Measurements from ENCODE around the gene NCMAP.

NCMAP gene

GRCh38 chr1:24570265-24571125 is 14.6 kb downstream of the NCMAP start:
- DNase-seq (ENCODE audit: low spot score) = no peak

DNA sequence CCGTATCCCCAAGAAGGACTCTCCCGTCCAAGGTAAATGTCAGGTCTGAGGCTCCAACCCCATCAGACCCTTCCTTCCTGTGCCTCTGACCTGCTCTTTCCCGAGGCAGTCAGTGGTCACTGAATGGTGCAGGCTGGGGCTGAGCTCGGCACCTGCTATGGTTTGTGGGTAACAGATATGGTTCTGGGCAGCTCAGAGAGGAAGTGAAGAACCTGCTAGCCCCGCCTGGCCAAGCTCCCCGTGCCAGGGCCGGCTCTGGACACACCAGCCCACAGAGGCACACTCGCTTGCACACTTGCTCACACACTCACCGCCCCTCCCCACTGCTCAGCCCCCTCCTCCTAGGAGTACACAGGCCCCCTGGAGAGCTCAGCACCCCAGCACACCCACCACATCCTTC is 16.4 kb downstream of the NCMAP start:
- no peak for DNase-seq (ENCODE audit: low spot score)

DNA sequence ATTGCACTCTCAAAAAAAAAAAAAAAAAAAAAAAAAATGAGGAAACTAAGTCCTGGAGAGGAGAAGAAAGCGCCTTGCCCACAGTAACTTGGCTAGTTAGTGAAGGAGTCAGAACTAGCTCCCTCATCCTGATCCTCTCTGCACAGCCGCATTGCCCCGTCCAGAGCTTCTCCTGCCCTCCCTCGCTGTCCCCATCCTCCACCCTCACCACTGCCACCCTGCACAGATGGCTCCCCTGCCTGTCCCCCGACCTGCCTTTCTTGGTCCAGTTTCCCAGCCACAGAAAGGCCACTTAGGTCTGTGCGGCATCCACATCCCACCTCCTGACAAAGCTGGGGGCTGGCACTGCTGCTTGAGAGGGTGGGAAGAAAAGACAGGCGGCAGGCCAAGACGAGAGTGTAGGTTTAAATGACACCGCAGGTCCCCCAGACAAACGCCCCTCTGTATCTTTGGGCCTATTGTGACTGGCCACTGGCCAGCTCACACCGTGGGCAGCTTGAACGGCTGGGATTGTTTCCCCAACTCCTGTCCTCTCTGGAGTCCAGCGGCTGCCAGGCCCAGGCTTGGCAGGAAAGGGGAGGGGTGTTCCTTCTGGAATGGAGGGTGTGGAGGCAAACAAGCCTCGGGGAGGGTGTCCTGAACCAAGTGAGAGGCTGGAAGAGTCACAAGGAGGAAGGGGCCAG is 20.2 kb downstream of the NCMAP start:
- DNase-seq (ENCODE audit: low spot score) = no peak

GRCh38 chr1:24578846-24579245 is 23.0 kb downstream of the NCMAP start:
- no peak for DNase-seq (ENCODE audit: low spot score)

DNA sequence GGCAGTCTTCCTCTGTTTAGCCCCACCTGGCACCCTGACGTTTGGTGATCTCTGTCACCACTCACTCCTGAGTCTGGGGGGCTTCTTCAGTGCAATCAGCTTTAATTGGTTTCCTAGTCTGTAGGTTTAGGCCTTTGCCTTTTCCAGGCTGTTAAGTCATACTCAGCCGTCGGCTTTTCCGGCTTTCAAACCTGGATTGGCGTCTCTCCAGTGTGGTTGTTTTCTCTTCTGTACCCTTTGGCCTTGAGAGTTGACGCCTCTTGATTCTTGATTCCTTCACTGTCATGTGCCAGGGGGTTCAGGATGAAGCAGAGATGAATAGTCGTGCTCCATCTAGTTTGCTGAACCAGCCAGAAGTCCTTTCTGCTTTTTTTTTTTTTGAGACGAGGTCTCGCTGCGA is 24.9 kb downstream of the NCMAP start:
- DNase-seq (ENCODE audit: low spot score) = no peak

- DNase-seq (ENCODE audit: low spot score) = no peak
Observed at GRCh38 chr1:24584171-24584647, 28.3 kb downstream of the NCMAP start.

GRCh38 chr1:24586119-24586518 is 30.2 kb downstream of the NCMAP start:
- no peak for DNase-seq (ENCODE audit: low spot score)

DNA sequence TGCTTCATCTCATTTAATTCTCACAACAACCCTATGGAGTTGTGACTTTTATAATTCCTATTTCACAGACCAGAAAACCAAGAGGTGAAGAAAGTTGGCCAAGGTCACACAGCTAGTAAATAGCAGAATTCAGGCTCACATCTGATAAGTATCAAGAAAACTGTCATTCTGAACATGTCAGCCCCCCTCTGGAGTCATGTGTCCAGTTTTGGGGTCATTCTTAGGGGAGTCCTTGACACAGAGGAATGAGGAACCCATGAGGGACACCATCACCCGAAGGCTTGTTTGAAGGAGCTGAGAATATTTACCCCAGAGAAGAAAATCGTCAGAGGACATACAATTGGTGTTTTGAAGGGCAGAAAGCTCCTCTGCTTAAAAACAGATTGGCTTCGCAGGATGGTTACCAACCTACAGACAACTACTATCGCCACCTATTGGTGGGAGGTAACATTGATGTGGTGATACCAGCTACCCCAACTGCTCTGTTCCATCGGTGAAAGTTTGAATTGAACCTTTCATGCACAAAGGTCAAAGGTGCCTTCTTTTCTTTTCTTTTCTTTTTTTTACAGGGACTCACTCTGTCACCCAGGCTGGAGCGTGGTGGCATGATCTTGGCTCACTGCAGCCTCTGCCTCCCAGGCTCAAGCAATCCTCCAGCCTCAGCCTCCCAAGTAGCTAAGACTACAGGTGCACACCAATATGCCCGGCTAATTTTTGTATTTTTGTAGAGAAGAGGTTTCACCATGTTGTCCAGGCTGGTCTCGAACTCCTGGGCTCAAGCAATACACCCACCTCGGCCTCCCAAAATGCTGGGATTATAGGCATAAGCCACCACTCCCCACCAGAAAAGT is 31.3 kb downstream of the NCMAP start:
- DNase-seq (ENCODE audit: low spot score) = peak; percentile 76

GRCh38 chr1:24588573-24588972 is 32.7 kb downstream of the NCMAP start:
- DNase-seq (ENCODE audit: low spot score) = no peak

GRCh38 chr1:24589200-24589599 is 33.3 kb downstream of the NCMAP start:
- DNase-seq (ENCODE audit: low spot score) = no peak

- DNase-seq (ENCODE audit: low spot score) = no peak
Observed at GRCh38 chr1:24591781-24592180, 35.9 kb downstream of the NCMAP start.

DNA sequence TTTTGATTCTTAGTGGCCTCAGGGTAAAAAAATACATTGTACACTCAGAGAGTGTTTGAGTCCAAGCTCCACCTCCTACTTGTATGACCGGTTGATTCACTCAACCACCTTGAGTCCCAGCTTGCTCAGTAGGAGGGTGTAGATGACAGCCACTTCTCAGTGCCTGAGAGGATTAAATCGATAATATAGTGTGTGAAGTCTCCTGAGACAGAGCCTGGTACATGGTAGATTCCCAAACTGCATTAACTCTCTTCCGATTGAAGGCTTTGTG is 38.4 kb downstream of the NCMAP start:
- DNase-seq (ENCODE audit: low spot score) = no peak

- DNase-seq (ENCODE audit: low spot score) = no peak
Observed at GRCh38 chr1:24596401-24596880, 40.6 kb downstream of the NCMAP start.

GRCh38 chr1:24599265-24599664 is 43.4 kb downstream of the NCMAP start:
- no peak for DNase-seq (ENCODE audit: low spot score)

GRCh38 chr1:24600551-24600950 is 44.7 kb downstream of the NCMAP start:
- DNase-seq (ENCODE audit: low spot score) = no peak

- DNase-seq (ENCODE audit: low spot score) = no peak
Observed at GRCh38 chr1:24605534-24606295, 49.8 kb downstream of the NCMAP start.

- DNase-seq (ENCODE audit: low spot score) = no peak
Observed at GRCh38 chr1:24606296-24606605, 50.4 kb downstream of the NCMAP start.

- no peak for DNase-seq (ENCODE audit: low spot score)
Observed at GRCh38 chr1:24606621-24607020, 50.7 kb downstream of the NCMAP start.

DNA sequence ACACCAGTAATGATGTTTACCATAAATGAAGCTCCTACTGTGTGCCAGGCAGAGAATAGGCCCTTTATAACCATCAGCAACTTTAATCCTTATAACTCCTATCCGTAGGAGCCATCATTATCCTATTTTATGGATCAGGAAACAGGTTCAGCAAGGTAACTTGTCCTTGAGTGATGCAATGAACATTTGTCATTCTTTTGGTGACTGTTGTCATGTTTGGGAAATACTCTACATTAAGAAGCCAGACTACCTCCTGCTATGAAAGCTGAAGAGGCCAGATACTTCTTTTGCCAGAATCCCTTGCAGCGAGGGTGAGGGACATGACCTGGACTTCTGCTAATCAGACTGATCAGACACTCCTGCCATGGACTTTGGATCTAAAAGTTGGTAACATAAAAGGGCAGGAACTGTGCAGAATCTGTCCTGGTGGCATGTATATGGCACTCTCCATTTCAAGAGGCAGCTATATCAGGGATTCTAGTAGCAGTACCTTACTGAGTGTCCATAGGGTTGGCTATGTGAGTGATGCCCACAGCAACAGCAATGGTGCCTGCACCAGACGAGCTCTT is 54.1 kb downstream of the NCMAP start:
- no peak for DNase-seq (ENCODE audit: low spot score)

GRCh38 chr1:24619376-24619775 is 63.5 kb downstream of the NCMAP start:
- DNase-seq (ENCODE audit: low spot score) = no peak

DNA sequence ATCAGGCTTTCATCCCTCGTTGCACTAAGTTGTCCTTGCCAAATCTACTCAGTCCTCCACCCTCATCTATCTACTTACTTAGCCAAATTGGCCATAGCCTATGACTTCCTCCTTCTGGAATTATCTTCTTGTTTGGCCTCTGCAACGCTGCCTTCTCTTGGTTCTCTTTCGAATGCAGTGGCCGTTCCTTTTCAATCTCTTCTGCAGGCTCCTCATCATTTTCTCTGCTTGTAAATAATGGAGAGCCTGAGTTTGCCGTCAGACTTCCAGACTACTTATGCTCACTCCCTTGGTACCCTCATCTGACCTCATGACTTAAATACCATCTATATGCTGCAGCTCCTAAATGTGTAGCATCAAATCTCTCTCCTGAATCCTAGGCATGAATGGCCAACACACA is 64.8 kb downstream of the NCMAP start:
- no peak for DNase-seq (ENCODE audit: low spot score)

DNA sequence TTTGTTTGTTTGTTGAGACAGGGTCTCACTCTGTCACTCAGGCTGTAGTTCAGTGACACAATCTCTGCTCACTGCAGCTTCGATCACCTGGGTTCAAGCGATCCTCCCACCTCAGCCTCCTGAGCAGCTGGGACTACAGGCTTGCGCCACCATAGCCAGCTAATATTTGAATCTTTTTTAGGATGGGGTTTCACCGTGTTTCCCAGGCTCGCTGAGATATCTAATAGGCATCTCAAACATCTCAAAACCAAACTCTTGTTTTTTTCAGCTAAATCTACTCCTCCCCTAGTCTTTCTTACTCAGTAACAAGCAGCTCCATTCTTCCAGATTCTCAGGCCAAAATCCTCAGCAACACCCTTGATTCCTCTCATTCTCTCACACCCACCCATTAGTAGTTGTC is 65.2 kb downstream of the NCMAP start:
- DNase-seq (ENCODE audit: low spot score) = no peak

Measured in CD4-positive, alpha-beta T cell treated with Interleukin-15 for 4 hours (primary cell).